DND-41 (cell line): ENCODE measurements around the gene TRIM47.

Experiments
- EZH2 ChIP-seq: IDR thresholded peaks from 3 replicates; pipeline ENCODE4 v1.6.1; 2012; ENCODE audit warnings: borderline replicate concordance, low read depth, mild to moderate bottlenecking, moderate library complexity, low read length, inconsistent platforms; ENCODE audit not compliant: severe bottlenecking
- TF ChIP-seq, protein P1 (sequence below): IDR thresholded peaks from 2 replicates; pipeline ENCODE4 v1.5.1; 2012; ENCODE audit warnings: borderline replicate concordance, low read length, moderate library complexity, mild to moderate bottlenecking; ENCODE audit not compliant: poor library complexity, severe bottlenecking; ENCODE audit errors: extremely low read depth

DNA sequence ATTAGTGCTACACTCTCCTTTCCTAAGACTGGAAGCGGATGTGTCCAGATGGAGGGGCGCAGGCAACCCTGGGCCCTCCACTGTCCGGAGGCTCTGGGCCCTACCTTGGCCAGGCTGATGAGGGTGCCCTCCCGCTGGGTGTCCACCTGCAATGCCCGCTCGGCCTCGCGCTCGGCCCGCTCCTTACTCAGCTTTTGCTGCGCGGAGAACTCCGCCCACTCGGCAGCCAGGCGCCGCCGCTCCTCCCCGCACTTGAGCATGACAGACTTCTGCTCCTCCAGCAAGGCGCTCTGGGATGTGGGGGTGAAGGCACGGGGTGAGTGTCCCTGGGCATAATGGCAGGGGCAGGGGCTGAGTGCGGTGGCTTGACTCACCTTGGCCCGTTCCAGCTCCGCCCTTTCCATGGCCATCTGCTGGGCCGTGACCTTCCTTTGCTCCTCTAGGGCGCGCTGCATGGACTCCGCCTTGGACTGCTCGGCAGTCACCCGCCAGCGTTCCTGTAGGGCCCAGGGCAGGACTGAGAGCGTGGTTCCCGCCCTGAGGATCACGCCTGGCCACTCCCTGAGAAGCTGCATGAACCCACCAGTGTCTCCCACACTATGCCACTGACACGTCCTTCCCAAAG lies 36.4 kb upstream of the TRIM47 start:
- TF ChIP-seq, protein P1, sequence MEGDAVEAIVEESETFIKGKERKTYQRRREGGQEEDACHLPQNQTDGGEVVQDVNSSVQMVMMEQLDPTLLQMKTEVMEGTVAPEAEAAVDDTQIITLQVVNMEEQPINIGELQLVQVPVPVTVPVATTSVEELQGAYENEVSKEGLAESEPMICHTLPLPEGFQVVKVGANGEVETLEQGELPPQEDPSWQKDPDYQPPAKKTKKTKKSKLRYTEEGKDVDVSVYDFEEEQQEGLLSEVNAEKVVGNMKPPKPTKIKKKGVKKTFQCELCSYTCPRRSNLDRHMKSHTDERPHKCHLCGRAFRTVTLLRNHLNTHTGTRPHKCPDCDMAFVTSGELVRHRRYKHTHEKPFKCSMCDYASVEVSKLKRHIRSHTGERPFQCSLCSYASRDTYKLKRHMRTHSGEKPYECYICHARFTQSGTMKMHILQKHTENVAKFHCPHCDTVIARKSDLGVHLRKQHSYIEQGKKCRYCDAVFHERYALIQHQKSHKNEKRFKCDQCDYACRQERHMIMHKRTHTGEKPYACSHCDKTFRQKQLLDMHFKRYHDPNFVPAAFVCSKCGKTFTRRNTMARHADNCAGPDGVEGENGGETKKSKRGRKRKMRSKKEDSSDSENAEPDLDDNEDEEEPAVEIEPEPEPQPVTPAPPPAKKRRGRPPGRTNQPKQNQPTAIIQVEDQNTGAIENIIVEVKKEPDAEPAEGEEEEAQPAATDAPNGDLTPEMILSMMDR: no peak
- TF ChIP-seq EZH2: no peak
